ENCODE results near the gene SCN2B. TPM values are rescaled to one million over a fixed set of nuclear protein-coding genes. Genes with fewer than 3 reads are reported as not detected.

SCN2B gene
- total and polyA plus RNA-seq, 2 of the 13 experiments (the other 11 are each of a cell fraction or from before 2014, with no cell fraction given) = 0.01 to 0.02 TPM

DNA sequence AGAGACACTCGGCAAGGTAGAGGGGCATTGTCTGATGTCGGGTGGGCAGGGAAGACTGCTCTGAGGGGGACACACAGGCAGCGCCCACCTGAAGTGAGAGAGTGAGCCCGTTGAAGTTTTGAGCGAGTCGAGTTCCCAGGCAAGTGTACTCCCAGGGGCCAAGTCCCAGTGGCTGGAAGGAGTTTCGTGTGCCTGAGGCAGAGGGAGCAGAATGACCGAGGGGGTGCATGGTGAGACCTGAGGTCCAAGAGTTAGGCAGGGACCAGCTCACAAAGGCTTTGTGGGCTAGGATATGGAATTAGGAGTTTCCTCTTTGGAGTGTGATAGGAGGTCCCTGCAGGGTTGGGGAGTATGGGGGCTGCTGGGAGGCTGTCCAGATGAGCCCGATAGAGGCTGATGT is 6.2 kb downstream of the SCN2B start:
- H3K79me2 ChIP-seq (ENCODE audit: insufficient read depth, low read length) = no peaks in the 10 kb centered on the region
- H3K9me3 ChIP-seq (ENCODE audit: low read length) = no peaks in the 10 kb centered on the region
- H4K20me1 ChIP-seq (ENCODE audit: insufficient read depth, low read length) = no peaks in the 10 kb centered on the region
- FAIRE-seq = no peak
- in situ Hi-C loops (cut with HindIII; ENCODE audit: extremely low pct_ligation_motif_present, low pct_unique_long_range_greater_than_20kb) (no loop called here), intact Hi-C loops (cut with micrococcal nuclease; ENCODE audit: unreplicated experiment) (no loop called here)
- ChIA-PET CTCF (ENCODE audit: low intra/inter-chr PET ratio, low total read pairs) (interaction anchor here (2.5 kb wide), 1 partner anchor 25 kb away, joined by 14 read pairs; no protein-coding TSS in a partner anchor), POLR2A (no interaction called here)
- no TSS peak for BruUV-seq (replicated peaks)
- DNase-seq (ENCODE audit: low spot score) = no peak
- no peak overlapping the region for H3K27ac ChIP-seq (ENCODE audit: extremely low read length, insufficient read depth, low read length)
- 16% methylated on average over 6 of the region's 9 CpGs for WGBS (ENCODE audit: low lambda C conversion rate)
- H3K4me1 ChIP-seq (ENCODE audit: insufficient read depth, low read length) = peaks cover 21% of the 10 kb centered on the region
- ATAC-seq = no peak
- H2AFZ ChIP-seq (ENCODE audit: low read length) = no peak overlapping the region
- peaks cover 7 to 68% of the 10 kb centered on the region in 2 experiments for H3K27me3 ChIP-seq (ENCODE audit: control insufficient read depth in 1 of 2, insufficient read depth in 2 of 2, low read length in 2 of 2)
- no peak overlapping the region for H3K9ac ChIP-seq (ENCODE audit: insufficient read depth, low read depth, low read length)
- H3K36me3 ChIP-seq (replicated peaks in 1 of 2; ENCODE audit: control insufficient read depth in 1 of 2, insufficient read depth in 2 of 2, low read length in 2 of 2) = no peaks in the 10 kb centered on the region
- no peak for TF ChIP-seq ZNF263 (CRISPR knock-in tag; IDR thresholded peaks at IDR 0.05)
- TF ChIP-seq PCBP2 (optimal IDR thresholded peaks at IDR 0.05; ENCODE audit: low read depth, low read length, poor library complexity, severe bottlenecking) = no peak
- TF ChIP-seq HNF4A (CRISPR knock-in tag; IDR thresholded peaks at IDR 0.05) = no peak
- TF ChIP-seq SIN3B (IDR thresholded peaks at IDR 0.05; ENCODE audit: low read length) = no peak
- TF ChIP-seq ZNF839 (CRISPR knock-in tag; IDR thresholded peaks at IDR 0.05; ENCODE audit: borderline replicate concordance) = no peak
- TF ChIP-seq ZNF891 (CRISPR knock-in tag; IDR thresholded peaks at IDR 0.05) = no peak
- TF ChIP-seq ATF6 (CRISPR knock-in tag; conservative IDR thresholded peaks at IDR 0.05) = no peak
- TF ChIP-seq, protein P1, sequence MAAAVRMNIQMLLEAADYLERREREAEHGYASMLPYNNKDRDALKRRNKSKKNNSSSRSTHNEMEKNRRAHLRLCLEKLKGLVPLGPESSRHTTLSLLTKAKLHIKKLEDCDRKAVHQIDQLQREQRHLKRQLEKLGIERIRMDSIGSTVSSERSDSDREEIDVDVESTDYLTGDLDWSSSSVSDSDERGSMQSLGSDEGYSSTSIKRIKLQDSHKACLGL (CRISPR knock-in tag; IDR thresholded peaks at IDR 0.05) = no peak
- TF ChIP-seq ZNF317 (CRISPR knock-in tag; IDR thresholded peaks at IDR 0.05) = no peak
- TF ChIP-seq TRIM24 (CRISPR knock-in tag; IDR thresholded peaks at IDR 0.05) = no peak
- no peak for TF ChIP-seq ZBTB42 (CRISPR knock-in tag; IDR thresholded peaks at IDR 0.05)
- TF ChIP-seq ZNF280B (CRISPR knock-in tag; IDR thresholded peaks at IDR 0.05; ENCODE audit: borderline replicate concordance) = no peak
- TF ChIP-seq ZNF282 (IDR thresholded peaks at IDR 0.05; ENCODE audit: partially characterized antibody) = no peak
- H3K4me3 ChIP-seq (replicated peaks in 1 of 3; ENCODE audit: insufficient read depth in 1 of 3, low read depth in 2 of 3, low read length in 3 of 3) = no peak overlapping the region
- H3K4me2 ChIP-seq (ENCODE audit: low read depth, low read length) = no peak overlapping the region
